Endothelial cell of hepatic sinusoid (primary cell): ENCODE data around the gene GPR12.

ENCODE experiments used
- in situ Hi-C: cut with HindIII; loops from 2 replicates; pipeline ENCODE4 v1.10.0; 2017; ENCODE audit warnings: low sequenced_read_pairs

GPR12 gene, protein sequence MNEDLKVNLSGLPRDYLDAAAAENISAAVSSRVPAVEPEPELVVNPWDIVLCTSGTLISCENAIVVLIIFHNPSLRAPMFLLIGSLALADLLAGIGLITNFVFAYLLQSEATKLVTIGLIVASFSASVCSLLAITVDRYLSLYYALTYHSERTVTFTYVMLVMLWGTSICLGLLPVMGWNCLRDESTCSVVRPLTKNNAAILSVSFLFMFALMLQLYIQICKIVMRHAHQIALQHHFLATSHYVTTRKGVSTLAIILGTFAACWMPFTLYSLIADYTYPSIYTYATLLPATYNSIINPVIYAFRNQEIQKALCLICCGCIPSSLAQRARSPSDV

DNA sequence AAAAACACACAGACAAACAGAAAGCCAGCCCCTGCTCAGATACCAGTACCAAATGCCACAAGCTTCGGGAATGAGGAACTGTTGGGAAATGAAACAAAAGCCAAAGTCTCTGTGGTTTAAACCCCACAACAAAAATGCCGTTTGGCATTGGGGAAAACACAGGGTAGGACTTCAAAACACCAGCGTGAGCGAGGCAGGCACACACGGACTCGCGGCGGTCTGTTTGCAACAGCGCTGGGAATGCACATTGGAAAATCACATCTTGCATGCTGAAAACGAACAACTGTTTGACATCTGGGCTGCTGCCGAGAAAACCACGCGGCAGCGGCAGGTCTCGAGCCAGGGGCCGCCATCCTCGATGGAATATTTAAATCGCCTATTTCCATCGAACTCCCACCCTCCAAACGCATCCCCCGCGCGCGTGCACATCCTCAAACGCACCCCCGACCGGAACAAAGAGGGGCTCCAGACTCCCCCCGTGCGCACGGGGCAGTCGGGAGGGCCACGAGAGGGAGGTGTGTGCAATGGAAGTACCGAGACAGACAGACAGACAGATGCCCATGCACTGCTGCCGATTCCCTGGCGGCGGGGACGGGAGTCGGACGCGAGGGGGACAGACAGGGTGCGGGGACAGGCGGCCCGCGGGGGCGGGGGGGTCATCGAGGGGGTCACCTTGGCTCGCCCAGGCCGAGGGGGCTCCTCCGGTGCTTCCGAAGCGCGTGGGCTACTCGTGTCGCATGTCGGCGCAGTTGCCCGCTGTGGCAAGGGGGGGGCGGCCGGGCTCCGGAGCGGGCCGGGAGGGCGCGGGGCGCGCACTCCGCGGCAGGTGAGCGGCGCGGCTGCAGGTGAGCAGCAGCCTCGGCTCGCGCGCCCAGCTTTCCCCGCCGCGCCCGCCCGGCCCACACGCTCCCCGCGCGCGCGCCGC lies at the start of gene GPR12:
TSS of gene GPR12 (minus strand) at position 880 of the 925 bp plus-strand sequence. CDS start 959 bp downstream, outside the sequence.
- in situ Hi-C loops, result no loop called here

DNA sequence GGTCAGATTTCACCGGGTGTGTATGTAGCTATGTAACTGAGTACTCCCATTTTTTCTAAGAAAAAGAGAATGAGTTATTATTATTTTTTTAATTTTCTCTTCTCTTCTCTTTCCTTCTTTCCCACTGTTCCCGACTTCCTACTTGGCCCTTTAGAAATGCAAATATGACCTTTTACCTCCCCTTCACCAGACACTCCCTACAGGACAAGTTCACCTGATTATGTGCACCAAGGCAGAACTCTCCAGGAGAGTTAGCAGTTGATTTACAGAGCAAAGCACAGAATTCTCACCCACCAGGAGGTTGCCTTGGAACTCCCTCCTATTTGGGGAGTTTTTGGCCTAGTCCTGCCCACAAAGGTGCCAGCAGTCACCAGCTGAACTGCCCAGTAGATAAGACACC lies 49.5 kb upstream of the GPR12 start:
- in situ Hi-C loops, result no loop called here

DNA sequence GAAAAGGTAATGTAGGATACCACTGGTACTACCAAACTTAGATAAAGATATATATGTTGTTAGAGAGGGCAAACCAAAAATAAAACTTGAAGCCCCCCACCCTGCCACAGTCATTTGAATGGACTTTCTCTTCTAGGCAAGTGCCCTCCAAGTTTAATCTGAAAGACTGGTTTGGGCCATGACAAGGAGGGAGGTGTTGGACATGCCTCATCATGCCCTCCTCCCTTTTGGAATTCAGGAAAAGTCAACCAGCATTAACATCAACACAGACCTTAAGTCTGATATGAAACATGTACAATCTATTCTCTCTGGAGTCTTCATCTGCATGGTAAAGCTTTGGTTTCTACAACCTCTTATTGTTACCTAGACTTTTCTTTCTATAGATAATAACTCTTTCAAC lies 46.3 kb upstream of the GPR12 start:
- in situ Hi-C loops, result no loop called here

DNA sequence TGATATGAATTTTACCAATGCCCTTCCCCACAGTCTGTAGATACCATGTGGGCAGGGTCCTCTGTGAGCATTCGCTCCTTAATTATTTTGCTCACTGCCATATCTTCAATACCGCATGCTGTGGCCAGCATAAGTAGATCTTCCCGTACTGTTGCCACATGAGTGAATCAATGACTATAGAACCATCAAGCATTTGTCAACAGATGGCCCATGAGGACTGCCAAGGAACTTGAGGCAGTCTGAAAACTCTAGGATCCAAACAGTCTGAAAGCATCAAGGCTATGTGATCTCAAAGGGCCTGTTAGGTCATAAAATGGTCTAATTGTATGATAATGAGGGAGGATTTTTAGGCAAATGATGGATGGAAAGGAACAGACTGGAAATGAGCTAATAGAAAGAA lies 27.4 kb upstream of the GPR12 start:
- in situ Hi-C loops, result no loop called here

DNA sequence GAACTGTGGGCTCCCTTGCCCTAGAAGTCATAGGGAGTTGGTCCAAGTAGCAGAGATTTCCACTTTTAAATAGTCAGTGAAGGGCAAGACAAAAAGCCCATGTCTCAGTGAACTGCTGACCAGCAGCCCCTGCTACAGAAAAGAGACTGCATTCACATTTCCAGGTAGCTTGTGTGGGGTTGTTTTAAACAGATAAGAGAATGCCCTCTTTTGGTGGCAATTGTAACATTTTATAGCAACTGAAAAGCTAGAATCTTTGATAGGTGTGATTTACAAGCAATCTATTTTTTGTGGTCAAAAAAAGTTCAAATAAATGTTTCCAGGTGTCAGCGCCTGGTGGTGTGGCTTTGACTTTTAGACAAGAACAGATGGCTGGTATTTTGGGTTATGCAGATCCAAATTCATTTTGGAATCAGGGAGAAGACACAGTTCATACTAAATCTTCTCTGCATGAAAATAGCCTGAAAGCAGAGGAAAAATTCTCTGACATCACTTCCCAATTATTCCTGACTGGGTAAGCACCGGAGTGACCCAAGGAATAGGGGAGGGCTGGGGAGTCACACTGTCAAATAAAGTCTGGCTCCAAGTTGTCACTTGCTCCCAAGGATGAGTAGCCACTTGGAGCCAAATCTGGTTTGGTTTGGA lies 26.2 kb upstream of the GPR12 start:
- in situ Hi-C loops, result no loop called here

DNA sequence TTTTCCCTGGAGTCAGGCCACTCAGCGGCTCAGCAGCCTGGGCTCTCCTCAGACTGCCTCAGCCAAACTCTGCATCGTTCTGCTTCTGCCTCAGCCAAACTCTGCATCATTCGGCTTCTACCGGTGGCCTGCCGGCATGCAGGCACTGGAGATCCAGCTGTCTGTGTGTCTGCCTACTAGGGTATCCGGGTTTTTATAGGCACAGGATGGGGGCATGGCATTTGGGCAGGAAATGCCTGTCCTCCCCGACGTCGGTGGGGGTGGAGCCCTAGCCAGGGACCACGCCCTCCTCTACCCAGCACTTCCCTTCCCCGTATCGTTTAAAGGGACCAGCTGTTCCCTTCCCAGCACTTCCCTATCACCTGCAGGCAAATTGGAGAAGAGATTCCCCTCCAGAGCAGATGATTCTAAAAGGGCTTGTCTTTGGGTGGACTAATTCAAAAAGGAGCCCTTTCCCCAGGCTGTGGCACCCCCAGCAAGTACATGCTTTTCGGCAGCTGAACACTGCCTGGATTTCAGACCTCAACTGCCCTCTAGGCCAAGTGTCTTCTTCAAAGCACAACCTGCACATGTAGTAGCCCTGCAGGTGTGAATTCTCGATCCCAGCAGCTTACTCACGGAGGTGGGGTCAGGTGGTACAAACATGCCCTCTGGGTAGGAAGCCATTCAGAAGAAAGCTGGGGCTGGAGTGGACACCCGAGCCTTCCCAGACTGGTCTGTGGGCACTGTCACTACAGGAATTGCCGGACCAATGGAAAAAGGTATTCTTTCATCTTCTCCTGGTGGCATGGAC lies 25.4 kb upstream of the GPR12 start:
- in situ Hi-C loops, result no loop called here

DNA sequence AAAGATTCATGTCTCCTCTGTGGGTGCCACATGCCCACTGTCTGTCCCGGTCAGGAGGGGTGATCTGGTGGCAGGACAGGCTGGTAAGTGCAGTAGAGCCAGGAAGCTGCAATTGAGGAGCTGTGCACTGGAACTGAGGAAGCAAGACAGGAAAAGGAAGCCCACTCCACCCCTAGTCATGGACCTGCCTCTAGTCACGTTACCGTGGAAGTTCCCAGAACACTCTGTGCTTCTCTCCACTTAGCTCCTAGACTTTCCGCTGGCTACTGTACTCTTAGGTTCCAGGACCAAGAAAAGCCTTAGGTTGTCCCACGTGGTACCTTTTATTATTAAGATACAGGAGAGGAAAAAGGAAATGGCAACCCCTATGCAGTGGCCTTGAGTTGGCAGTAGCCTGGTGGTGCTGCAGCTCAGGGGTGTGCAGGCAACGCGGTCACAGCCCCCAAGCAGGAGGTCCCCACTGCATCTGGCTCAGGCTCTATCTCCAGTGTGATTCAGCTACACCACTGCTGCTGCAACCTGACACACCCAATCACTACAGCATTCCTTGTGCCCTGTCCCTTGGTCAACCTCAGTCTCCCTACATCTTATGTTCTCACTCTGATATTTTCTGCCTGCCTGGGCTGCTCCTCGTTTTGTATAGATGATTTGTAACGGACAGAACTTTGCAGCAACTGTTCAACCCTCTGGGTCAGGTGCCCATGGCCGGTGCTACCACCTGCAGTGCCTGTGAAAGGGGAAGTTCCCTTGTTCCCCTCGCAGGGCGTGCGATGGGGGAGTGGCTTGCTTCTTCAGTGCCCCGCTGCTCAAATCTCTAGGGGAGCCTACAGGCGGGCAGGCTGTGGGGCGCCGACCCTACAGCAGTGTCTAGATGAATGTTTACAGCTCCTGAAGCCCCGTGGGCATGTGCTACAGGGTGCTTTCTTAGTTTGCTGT lies 24.4 kb upstream of the GPR12 start:
- in situ Hi-C loops, result no loop called here

DNA sequence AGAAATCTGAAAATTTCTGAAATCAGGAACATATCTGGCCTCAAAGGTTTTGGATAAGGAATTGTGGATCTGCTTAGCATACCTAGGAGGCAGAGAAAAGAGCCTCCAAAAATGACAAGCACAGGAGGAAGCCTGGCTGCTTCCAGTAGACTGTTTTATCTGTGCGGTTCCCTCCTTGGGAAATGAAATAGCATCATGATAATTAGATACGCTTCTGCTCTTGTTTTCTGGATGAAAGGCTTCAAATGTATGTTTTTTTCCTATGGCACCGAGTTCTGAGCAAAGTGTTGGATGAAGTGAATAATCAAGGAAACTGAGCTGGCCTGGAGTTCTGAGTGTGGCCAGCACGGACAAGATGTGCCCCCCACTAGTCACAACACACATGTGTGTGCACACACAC lies 19.8 kb upstream of the GPR12 start:
- in situ Hi-C loops, result no loop called here

DNA sequence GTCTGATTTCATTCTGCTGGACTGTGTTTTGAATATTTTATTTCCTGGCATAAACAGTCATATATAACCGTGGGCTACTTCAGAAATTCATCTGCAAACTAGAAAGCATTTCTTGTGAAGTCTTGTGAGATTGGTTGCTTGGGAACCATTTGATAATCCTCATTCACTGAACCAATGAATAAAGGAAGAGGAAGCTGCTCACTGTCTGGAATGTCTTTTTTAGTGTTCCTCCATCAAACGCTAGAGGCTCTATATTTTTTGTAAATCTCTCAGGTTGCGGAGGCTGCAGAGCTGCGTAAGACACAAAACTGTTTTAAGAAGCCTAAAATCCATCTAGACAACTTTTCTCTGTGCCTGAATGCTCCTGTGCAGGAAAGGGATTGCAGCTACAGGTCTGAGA lies 18.7 kb upstream of the GPR12 start:
- in situ Hi-C loops, result no loop called here

DNA sequence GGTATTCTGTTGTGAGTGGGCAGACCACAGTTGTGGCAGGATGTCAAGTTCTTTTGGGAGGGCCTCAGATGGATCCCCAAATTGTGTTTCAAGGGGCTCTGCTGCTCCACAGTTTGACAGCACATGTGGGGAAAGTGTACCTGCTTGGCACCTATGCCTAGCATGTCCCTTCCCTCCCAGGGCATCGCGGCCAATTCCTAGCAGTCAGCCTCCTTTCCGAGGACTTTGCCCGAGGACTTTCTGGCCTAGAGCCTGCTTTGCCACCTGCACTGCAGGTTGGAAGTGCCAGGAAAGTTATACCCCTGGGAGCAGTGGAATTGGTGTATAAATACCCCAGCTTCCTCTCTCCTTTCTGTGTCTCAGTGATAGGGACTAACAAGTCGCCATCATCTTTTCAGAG lies 11.9 kb upstream of the GPR12 start:
- in situ Hi-C loops, result no loop called here

DNA sequence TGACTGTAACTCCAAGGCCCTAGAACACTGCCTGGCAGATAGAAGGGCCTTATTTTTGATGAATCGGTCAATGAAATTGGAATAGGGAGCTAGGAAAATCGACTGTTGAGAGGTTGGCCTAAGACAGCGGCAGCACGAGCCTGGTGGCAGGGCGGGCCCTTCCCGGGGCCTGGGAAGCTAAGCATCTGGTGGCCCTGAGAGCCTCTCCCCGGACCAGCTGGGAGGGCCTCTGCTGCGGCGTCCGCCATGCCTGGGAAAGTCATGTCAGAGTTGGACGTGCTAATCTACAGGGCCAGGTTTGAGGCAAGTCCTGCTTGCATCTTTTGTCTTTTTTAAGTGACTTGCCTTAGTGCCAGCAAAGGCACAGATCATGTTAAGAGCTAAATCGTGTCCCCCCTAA lies 11.2 kb upstream of the GPR12 start:
- in situ Hi-C loops, result no loop called here

DNA sequence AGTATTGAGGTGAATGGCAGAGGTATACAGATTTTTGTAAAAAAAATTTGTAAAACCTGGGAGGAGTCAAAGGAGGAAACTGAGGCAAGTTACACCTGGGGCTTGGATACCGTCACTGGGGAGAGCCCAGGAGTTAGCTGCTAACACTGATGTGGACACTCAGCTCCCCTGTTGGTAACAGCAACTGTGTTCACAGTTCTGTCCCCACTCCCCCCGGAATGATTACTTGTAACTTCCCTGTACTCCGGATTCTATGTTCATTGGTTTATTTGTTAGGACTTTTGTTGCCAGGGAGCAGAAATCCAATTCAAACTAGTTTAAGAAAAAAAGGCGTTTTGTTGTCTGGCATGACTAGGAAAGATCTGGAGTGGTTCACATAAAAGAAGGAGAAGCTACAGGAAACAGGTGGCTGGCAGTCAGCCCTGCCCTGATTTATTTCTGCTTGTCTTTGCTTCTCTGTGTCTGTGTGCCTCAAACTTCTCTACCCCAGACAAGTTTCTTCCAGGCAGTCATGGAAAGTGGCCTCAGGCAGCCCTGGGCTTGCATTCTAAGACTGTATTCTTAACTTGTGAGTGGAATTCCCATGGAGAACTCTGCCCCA lies 2.3 kb upstream of the GPR12 start:
- in situ Hi-C loops, result no loop called here

DNA sequence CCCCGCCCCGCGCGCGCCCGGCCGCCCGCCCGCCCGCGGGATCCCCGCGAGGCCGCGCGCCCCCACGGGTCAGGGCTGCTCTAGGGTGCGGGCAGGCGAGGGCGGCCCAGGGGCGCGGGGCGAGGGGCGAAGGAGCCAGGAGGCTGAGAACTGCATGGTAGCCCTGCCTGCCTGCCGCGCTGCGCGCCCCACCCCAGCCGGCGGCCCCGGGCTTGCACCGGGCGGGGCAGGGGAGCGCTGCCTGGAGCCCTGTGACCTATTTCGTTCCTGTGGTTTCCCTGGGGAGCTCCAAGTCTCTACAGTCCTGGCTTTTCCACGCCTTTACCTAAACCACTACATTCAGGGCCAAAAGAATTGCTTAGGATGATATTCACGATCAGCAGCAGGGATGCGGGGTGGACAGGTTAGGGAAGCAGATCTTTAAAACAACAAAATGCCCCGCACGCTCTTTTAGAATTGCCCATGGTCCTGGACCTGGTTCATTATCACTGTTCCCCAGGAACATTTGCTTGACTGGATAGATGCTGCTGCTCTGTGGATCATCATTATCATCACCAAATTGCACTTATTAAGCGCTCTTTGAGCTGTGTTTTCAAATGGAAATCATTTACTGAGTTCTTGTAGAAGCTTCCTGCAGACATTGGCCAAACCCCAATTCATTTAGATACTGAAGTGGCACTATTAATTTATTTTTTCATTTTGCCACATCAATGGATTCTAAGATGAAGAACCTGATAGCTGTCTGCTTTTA lies 421 bp upstream of the GPR12 start:
- in situ Hi-C loops, result no loop called here

DNA sequence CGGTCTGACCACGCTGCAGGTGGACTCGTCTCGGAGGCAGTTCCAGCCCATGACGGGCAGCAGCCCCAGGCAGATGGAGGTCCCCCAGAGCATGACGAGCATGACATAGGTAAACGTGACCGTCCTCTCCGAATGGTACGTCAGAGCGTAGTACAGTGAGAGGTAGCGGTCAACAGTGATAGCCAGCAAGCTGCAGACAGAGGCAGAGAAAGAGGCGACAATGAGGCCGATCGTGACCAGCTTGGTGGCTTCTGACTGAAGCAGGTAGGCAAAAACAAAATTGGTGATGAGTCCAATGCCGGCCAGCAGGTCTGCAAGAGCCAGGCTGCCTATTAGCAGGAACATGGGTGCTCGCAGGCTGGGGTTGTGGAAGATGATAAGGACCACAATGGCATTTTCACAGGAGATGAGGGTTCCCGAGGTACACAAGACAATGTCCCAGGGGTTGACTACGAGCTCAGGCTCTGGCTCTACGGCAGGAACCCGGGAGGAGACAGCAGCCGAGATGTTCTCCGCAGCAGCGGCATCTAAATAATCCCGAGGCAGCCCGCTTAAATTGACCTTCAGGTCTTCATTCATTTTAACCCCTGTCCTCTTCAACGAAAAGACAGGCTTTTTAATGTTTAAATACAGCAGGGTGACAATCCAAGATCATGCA lies 1.2 kb downstream of the GPR12 start:
- in situ Hi-C loops, result no loop called here

DNA sequence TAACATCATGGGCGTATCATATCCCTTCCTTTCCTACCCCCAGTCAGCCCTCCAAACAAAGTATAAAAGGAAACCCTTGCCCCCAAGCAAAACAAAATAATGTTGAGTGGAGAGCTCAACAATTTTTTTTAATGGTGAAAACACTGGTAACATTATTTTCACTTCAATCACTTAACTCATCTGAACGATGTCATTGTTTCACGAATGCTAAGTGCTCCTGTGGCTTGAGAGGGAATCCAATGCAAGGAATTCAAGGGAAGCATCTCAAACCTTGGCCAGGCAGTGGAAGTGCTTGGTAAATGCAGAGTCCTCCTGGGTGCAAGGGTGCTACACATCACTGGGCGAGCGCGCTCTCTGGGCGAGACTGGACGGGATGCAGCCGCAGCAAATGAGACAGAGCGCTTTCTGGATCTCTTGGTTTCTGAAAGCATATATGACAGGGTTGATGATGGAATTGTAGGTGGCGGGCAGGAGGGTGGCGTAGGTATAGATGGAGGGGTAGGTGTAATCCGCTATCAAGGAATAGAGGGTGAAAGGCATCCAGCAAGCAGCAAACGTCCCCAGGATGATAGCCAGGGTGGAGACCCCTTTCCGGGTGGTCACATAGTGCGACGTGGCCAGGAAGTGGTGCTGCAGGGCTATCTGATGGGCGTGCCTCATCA lies 2.0 kb downstream of the GPR12 start:
- in situ Hi-C loops, result no loop called here

DNA sequence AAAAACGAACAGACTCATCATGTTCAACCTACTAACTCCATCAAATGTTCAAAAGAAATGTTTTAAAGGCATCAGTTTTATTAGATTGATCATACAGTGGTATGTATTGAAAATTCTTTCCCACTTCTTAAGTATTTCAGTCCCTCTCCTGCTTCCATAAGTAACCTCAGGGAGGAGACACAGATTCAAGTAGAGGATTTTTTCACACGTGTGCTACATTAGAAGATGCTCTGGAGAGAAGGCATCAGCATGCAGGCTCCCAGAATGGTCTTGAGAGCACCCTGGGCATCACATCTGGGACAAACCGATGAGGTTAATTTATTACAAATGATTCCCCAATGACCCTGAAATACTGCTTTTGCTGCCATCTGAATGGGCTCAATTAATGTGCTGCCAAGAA lies 3.6 kb downstream of the GPR12 start:
- in situ Hi-C loops, result no loop called here

DNA sequence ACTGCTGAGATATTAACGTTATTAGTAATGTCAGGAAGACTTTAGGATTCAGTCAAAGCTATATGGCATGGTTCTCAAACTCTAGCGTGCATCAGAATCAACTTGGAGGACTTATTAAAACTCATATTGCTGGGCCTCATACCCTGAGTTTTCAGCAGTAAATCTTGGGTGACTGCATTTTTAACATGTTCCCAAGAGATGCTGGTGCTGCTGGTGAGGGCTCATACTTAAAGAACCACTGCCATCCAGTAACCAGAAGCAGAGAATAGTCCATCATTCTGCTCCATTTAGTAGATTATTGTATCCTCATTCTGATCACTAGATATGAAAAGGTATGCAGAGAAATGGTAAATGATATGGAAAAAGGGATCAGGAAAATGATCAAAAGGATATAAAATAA lies 7.9 kb downstream of the GPR12 start:
- in situ Hi-C loops, result no loop called here

DNA sequence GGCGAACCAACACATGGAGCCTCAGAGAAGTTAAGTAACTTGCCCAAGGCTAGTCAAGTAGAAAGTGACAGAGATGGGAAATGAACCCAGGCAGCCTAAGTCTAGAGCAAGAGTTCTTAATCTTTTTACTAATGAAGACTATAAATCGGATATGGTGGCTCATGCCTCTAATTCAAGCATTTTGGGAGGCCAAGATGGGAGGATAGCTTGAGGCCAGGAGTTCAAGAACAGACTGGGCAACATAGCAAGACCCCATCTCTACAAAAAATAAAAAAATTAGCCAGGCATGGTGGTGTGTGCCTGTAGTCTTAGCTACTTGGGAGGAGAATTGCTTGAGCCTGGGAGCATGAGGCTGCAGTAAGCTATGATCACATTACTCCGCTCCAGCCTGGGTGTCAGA lies 10.7 kb downstream of the GPR12 start:
- in situ Hi-C loops, result no loop called here
